HL-60/S4 treated with phorbol 12-myristate 13-acetate at 8.2 ng/mL for 4 days and 3 days (cell line): ENCODE results near the gene RAB3GAP1.

Source experiments
- in situ Hi-C: fragments of 300-500 bp; cut with MboI; formaldehyde crosslinking; loops from 2 replicates; pipeline ENCODE4 v1.15.0; 2022; ENCODE audit warnings: low sequenced_read_pairs

Gene RAB3GAP1

DNA sequence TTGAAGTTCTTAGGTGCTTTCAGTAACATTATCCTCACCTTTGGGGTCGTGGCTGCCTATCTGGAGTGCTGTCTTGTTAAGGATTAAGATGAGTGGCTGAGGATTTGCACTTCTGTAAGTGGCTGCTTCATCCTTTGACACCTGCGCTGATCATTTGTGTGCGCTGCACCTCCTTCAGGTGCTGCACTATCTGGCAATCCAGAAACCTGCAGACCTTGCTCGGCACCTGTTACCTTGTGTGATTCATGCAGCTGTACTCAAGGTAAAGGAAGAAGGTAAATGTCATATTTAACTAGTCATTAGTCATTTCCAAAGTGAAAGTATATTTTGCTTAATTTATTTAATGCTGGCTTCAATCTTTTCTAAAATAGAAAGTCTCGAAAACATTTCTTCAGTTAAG lies 110.3 kb downstream of the RAB3GAP1 start:
- in situ Hi-C loops = no loop called here

DNA sequence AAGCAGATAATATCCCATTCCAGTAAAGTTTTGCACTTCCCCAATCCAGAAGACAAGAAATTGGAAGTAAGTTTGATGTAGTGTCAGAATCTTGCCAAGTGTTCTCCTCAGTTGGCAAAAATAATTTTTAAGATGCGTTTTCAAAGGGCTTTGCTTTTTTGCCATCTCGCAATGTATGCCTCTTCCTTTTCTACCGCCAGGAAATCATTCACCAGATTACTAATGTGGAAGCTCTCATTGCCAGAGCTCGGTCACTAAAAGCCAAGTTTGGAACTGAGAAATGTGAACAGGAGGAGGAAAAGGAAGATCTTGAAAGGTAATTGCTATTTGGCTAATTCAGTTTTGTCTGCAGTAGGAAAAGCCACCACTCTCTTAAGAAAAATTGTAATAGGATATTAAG lies 110.7 kb downstream of the RAB3GAP1 start:
- in situ Hi-C loops = no loop called here

DNA sequence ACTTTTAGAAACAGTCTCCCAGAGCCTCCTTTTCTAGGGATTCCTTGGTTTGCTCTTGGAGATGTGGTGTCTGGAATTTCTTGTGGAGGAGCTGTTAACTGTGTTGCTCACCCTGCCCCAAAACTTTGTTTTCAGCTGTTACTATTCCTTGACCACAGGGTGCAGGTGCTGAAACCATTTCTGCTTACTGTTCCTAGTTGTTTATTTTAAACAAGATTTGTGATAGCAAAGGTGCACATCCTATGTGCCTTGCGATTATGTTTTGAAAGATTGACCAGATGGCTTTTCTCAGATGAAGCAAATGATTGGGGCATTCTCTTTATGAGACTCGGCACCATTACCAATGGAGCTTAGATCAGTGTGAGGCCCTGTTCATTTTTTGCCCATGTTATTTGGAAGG lies 111.2 kb downstream of the RAB3GAP1 start:
- in situ Hi-C loops = no loop called here

GRCh38 chr2:135163901-135164300 lies 111.8 kb downstream of the RAB3GAP1 start:
- in situ Hi-C loops = no loop called here

- in situ Hi-C loops = no loop called here
These were observed 112.3 kb downstream of the RAB3GAP1 start for GRCh38 chr2:135164431-135164830.

- in situ Hi-C loops = no loop called here
These were observed 115.2 kb downstream of the RAB3GAP1 start for GRCh38 chr2:135167273-135167672.

DNA sequence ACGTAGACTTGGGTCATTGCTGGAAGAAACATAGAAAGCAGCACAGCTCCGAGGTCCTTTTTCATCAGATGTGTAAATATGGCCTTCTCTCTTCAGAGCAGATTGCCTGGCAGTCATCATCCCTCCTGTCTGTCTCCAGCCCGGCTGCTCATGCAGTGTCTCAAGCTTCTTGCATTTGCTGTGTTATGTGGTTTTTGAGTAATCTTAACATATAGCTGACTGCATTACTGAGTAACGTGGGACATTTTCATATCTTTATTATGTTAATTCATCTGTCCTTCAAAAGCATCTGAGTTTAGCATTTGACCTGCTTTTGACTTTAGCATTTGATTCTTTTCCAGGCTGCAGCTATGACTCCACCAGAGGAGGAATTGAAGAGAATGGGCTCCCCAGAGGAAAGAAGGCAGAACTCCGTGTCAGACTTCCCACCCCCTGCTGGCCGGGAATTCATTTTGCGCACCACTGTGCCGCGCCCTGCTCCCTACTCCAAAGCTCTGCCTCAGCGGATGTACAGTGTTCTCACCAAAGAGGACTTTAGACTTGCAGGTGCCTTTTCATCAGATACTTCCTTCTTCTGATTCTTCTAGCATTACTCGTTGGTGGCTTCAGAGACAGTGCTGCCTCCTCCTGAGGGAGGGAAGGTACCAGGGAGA lies 116.2 kb downstream of the RAB3GAP1 start:
- in situ Hi-C loops = no loop called here

- in situ Hi-C loops = no loop called here
These were observed 118.0 kb downstream of the RAB3GAP1 start for GRCh38 chr2:135169900-135170753.

DNA sequence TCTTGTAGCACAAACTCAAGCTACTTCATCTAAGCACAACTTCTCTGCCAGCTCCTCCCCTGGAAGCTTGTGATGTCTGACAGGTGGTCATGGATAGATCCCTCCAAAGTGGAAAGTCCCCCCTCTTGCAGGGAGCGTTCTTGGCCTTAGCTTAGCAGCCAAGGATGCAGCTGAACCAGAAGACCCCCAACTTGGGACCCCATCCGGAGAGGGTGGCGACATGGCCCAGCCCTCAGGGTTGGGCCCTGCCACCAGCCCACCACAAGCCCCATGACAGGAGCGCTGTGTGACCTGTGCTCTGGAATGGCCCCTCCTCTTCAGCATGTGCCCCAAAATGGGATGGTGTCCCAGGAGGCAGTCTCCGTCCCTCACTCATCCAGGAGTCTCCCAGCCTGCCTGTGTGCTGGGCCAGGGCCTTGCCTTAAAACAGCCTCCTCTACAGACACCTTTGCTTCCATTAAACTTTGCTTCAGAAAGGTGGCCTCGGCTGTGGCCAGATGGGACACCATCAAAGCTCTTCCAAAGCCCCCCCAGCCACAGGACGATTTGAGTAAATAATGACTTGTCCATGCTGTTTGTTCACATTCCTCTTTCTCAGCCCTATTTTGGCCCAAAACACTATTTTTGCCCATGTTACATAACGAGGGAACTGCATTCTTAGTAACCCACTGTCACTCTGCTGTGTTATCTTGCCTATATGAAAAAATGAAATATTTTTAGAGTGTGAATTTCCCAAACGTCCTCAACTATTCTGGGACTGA lies 122.1 kb downstream of the RAB3GAP1 start:
- in situ Hi-C loops = no loop called here

- in situ Hi-C loops = no loop called here
These were observed 122.7 kb downstream of the RAB3GAP1 start for GRCh38 chr2:135174810-135175093.

- in situ Hi-C loops = no loop called here
These were observed 123.1 kb downstream of the RAB3GAP1 start for GRCh38 chr2:135175177-135175576.

- in situ Hi-C loops = no loop called here
These were observed 127.6 kb downstream of the RAB3GAP1 start for GRCh38 chr2:135179689-135180088.

GRCh38 chr2:135182190-135182589 lies 130.1 kb downstream of the RAB3GAP1 start:
- in situ Hi-C loops = no loop called here

GRCh38 chr2:135182601-135183000 lies 130.5 kb downstream of the RAB3GAP1 start:
- in situ Hi-C loops = no loop called here

DNA sequence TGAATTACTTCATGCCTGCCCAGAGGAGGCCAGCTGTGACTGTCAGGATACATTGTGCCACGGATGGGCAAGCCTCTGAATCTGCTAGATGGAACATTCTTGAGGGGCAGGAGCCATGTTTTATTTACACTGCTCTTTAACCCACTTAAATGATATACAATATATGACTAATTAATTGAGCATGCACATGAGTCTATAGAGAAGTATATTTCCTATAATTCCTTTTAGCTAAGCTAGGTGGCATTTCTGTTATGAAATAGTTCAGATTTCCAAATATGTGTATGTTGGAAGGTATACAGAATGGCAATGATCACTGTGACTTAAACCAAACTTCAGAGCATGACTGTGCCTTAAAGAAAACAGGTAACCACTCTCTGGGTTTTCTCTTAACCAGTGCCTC lies 131.7 kb downstream of the RAB3GAP1 start:
- in situ Hi-C loops = no loop called here

DNA sequence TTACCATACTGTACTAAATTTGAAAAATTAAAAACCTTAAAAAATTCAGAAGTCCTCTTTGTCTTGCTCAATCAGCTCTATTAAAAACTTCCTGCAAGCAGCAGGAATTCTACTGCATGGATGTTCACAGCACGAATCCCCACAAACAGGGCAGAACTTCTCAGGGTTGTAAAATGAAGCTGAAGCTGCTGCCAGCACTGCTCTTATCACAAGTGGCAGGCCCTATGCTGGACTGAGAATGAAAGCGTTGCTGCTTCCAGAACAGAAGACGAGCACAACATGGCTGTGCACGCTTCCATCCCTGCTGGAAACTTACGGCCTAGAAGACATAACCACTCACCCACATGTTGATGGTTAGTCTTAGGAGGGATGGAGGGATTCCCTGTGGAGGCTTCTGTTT lies 134.0 kb downstream of the RAB3GAP1 start:
- in situ Hi-C loops = no loop called here

DNA sequence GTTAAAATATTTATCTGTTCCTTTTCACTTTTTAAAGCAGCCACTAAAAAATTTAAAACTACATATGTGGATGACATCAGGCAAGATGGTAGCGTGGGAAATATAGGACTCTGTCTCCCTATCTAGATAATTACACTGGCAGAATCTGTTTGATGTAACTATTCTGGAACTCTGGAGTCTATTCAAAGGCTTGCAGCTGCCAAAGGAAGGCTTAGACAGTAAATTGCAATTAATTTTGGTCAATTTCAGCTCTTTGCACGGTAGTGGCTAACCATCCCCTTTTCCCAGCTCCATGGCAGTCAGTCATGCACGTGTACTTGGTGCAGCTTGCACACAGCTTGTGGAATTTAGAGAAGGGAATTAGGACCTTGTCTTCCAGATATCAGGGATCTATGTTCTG lies 135.2 kb downstream of the RAB3GAP1 start:
- in situ Hi-C loops = no loop called here

- in situ Hi-C loops = no loop called here
These were observed 137.1 kb downstream of the RAB3GAP1 start for GRCh38 chr2:135189148-135189547.

GRCh38 chr2:135190799-135191198 lies 138.7 kb downstream of the RAB3GAP1 start:
- in situ Hi-C loops = no loop called here

DNA sequence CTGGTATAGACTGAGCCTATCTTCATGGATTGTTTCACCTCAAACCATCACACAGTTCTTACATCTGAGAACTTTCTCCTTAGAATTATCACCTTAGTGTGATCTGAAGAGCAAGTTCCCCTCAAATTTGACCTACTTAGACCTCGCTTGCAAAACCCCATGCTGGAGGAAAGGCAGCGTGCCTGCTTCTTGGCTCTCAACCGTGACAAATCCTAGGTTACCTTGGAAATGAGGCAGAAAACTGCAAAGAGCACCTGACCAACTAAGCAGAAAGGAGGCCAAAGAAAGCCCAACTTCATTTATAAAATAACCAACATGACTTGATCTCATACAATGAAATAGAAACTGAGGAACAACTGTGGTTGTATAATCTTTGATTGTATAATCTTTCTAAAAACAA lies 146.4 kb downstream of the RAB3GAP1 start:
- in situ Hi-C loops = no loop called here

DNA sequence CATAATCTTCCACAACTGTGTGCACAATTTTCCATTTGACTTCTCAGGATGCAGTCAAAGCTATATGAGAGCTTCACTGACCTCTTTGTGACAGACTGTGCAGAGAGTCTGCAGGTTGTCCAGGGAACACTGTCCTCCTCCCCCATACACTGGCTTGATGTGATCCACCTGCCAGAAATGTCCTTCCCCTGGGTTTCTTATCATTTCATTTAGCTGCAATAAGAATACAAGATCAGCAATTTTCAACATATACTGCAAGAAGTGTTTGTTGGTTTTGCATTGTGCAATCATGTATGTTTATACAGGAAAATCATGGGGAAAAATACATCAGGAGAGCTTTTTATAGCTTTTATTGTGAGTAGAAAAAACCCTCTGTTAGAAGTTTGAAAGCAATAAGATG lies 150.7 kb downstream of the RAB3GAP1 start:
- in situ Hi-C loops = no loop called here

- in situ Hi-C loops = no loop called here
These were observed 151.9 kb downstream of the RAB3GAP1 start for GRCh38 chr2:135203944-135204343.
